ENCODE measurements around the gene GMEB2.

Gene GMEB2

DNA sequence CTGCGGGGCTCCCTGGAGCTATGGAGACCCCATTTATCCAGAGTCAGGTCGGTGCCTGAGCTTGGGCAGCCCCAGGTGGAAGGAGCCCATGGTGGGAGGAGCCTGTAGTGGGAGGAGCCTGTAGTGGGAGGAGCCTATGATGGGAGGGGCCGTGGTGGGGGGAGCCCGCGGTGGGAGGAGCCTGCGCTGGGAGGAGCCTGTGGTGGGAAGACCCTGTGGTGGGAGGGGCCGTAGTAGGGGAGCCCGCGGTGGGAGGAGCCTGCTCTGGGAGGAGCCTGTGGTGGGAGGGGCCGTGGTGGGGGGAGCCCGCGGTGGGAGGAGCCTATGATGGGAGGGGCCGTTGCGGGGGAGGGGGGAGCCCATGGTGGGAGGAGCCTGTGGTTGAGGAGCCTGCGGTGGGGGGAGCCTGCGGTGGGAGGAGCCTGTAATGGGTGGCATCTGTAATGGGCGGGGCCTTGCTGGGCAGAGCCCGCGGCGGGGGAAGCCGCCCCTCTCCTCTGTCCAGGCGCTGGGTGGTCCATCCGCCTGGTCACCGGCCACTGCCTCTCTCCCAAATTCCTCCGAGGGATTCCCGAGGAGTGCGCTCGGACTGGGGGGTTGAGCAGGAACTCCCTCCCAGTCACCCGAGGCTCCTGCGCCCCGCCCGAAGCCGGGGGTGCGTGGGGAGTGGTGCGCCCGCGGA lies 73.5 kb downstream of the GMEB2 start:
- TF ChIP-seq, protein P1, sequence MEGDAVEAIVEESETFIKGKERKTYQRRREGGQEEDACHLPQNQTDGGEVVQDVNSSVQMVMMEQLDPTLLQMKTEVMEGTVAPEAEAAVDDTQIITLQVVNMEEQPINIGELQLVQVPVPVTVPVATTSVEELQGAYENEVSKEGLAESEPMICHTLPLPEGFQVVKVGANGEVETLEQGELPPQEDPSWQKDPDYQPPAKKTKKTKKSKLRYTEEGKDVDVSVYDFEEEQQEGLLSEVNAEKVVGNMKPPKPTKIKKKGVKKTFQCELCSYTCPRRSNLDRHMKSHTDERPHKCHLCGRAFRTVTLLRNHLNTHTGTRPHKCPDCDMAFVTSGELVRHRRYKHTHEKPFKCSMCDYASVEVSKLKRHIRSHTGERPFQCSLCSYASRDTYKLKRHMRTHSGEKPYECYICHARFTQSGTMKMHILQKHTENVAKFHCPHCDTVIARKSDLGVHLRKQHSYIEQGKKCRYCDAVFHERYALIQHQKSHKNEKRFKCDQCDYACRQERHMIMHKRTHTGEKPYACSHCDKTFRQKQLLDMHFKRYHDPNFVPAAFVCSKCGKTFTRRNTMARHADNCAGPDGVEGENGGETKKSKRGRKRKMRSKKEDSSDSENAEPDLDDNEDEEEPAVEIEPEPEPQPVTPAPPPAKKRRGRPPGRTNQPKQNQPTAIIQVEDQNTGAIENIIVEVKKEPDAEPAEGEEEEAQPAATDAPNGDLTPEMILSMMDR (IDR thresholded peaks at IDR 0.05; ENCODE audit: extremely low read depth, missing control alignments): no peak
- peak; percentile 92 for DNase-seq (ENCODE audit: low spot score)

DNA sequence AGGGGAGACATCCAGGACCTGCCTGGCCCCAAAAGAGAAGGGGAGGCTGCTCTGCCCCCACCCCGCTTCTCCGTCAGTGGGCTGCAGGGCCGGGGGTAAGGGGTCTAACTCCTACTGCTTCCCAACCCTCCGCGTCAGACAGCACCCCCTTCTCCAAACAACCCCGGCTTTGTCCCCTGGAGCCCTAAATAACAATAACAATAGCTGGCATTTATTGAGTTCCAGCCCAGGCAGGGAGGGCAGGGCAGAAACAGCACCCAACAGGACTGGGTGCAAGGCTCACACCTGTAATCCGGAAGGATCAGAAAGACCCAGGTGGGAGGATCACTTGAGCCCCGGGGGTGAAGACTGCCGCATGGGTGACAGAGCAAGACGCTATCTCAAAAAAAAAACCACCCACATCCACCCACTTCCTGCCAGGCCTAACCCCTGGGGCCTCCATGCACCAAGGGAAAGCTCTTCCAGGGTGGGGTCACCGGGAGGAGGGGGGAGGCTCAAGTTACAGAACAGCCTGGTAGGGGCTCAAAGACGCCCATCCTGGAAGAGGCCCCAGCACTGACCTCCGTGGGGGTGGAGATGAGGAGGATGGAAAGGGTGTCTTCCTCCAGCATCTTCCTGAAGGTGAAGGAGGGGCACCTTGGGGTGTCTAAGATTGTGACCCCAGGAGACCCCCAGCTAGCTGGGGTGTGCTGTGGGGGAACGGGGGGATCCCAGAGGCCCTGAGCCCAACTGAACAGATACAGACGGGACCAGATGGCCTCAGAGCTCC lies 74.2 kb downstream of the GMEB2 start:
- no peak for DNase-seq (ENCODE audit: low spot score)

DNA sequence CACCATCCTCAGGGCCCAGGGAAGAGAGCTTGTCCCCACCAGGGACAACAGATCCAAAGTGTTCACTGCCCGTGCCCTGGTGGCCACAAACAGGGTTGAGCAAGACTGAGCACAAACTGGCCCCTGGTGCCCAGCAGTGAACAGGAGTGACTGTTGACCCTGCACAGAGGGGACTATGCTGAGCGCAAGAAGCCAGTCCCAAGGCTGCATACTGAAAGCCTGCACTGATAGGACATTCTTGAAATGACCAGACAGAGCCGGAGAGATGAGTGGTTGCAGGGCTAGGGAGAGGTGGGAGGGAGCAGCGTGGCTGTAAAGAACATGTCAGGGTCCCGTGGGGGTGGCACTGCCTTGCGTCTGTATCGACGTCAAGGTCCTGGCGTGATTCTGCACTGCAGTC lies 75.8 kb downstream of the GMEB2 start:
- TF ChIP-seq, protein P1 (IDR thresholded peaks at IDR 0.05; ENCODE audit: extremely low read depth, missing control alignments): no peak
- DNase-seq (ENCODE audit: low spot score): no peak

More for the DNA sequence above, 74.2 kb downstream of the GMEB2 start:
- TF ChIP-seq, protein P1 (IDR thresholded peaks at IDR 0.05; ENCODE audit: extremely low read depth, missing control alignments): no peak

DNA sequence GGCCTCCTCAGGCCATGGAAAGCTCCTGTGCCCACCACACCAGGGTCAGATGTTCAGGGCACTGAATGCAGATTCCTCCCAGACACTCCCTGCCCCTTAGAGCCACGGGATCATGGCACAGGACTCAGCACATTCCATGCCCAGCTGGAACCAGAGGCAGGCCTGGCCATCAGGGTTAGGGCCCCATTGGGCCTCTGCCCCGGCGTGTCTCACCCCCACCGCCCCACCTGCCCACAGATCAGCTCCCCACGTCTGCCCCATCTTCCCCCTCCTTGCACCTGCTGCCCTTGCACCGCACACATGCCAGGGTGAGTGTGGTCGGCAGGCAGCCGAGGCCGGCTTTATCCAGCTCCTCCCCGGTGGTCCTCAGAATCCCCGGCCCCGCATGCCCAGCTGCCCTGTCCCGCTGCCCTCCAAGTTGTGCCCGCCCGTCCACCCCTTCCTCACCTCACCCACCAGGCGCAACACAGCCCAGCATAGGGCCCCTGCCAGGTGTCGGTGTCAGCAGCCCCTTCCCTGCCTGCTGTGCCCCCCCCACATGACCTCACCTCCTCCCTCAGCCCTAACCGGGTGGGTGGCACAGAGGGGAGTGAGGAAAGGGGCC lies 77.1 kb downstream of the GMEB2 start:
- TF ChIP-seq, protein P1 (IDR thresholded peaks at IDR 0.05; ENCODE audit: extremely low read depth, missing control alignments): no peak

DNA sequence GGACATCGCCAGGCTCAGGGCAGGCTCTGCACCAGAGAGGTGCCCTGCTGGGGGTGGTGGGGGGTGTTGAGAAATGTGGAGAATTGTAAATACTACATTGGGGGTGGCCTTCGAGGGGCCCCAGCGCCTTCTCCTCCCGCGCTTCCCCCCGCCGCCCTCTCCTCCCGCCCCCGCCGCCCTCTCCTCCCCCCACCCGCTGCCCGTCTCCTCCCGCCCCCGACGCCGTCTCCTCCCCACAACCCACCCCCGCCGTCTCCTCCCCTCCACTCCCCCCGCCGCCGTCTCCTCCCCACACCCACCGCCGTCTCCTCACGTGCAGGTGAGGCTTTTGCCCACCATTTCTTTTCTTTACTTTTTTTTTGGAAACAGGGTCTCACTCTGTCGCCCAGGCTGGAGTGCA lies 77.9 kb downstream of the GMEB2 start:
- DNase-seq (ENCODE audit: low spot score): no peak
- TF ChIP-seq, protein P1 (IDR thresholded peaks at IDR 0.05; ENCODE audit: extremely low read depth, missing control alignments): no peak

More for the DNA sequence above, 77.1 kb downstream of the GMEB2 start:
- DNase-seq (ENCODE audit: low spot score): no peak

DNA sequence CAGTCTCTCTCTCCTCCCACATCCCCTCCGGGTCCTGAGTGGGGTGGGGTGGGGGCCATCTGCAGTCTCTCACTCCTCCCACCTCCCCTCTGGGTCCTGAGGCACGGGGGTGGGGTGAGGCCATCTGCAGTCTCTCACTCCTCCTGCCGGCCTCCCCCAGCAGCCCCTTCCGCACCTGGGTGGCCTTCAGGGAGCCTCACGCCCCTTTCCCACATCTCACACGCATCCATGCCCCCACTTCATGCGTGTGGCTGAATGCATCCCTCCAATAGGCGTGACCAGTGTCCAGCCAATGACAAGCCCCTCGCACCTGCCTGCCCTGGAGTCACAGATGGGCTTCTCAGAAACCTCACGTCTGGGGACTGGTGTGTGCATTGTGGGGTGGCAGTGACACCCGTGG lies 78.4 kb downstream of the GMEB2 start:
- DNase-seq (ENCODE audit: low spot score): no peak
- TF ChIP-seq, protein P1 (IDR thresholded peaks at IDR 0.05; ENCODE audit: extremely low read depth, missing control alignments): no peak

All from GM20000 (cell line).